Left renal cortex interstitium (tissue), 4 donors: Measurements from ENCODE around the gene KCNJ18. TPM values are rescaled to one million over a fixed set of nuclear protein-coding genes. Genes with fewer than 3 reads are reported as not detected.
"Not testable (repeated sequence)": the region's sequence is repeated elsewhere in the genome, so short reads cannot be mapped to it uniquely, and the experiment has no call there.

ENCODE experiments used
- DNase-seq, 4 donors: peaks; one replicate each; pipeline ENCODE4 v3.0.0-alpha.2; 2013; ENCODE audit warnings: low read depth in 4 of 4, low spot score in 2 of 4, missing footprints in 1 of 4
- polyA plus RNA-seq, 4 donors: library from polyadenylated mRNA; unstranded; fragments of 120-200 nt; gene quantifications; one replicate each; pipeline ENCODE4 v1.2.1, GENCODE V29; 2013; ENCODE audit not compliant: insufficient read length in 4 of 4

Gene KCNJ18
- polyA plus RNA-seq, 4 donors = 0.07 TPM; not detected in 3

DNA sequence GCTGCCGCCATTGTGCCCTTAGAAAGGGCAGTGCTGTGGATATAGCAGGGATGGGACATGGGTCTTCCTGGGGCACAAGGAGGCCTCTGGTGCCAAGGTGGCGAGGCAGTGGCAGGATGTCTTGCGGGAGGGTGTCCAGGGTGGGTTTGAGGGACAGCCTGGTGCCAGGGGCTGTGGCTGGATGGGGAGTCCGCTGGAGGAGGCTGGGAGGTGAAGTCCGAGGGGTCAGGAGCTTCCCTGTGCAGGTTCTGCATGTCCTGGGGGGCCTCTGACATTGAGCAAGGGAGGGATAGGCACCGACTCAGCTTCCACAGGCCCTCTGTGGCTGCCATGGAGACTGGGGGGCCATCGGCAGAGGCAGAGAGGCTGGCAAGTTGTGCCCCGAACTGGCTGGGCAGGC is 9.7 kb downstream of the KCNJ18 start:
- DNase-seq = not testable (repeated sequence)

- DNase-seq = not testable (repeated sequence)
Measured at GRCh38 chr17:21702521-21702920, 10.2 kb downstream of the KCNJ18 start.

GRCh38 chr17:21702940-21703640 is 10.8 kb downstream of the KCNJ18 start:
- not testable (repeated sequence) for DNase-seq

GRCh38 chr17:21703891-21704872 is 11.9 kb downstream of the KCNJ18 start:
- DNase-seq = not testable (repeated sequence)

DNA sequence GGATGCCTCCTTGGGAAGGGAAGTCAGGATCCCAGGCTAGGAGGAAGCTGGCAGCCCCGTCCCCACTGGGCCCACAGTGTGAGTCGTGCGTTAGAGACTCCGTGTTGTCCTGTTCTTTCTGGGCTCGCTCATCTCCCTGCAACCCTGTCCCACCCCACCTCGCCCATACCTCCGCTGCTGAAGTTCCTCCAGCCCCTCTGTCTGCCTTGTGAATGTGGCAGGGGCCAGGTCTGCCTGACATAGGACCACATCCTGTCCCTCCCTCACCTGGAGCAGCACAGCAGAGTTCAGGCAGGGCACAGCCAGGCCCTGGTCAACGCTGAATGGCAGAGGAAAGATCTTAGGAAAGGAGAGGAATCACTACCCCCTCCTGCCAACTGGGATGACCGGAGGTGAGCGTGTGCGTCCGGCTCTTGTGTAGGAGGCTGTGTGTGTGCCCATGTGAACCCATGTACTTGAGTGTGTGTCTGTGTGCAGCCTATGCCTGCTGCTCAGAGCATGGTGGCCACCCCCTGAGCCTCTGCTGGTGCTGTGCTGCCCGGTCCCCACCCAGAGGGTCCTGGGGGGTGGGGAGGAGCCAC is 12.8 kb downstream of the KCNJ18 start:
- no peak for DNase-seq

DNA sequence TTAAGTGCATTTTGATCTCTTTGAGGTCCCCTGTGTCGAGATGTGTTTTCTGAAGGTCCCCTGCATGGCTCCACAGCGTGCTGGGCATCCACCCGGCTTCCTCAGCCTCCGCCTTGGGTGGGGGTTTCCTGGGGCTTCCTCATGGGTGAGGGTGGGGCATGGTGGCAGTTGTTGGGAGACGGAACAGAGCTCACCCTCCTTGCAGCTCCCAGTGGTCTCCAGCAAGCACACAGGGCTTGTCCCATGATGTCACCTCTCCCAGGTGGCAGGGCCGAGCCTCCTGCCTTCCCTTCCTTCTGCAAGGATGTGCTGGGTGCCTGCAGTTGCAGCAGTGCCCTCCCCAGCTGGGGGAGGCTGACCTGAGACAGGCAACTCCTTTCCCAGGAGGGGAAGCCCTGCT is 13.4 kb downstream of the KCNJ18 start:
- DNase-seq = not testable (repeated sequence)

DNA sequence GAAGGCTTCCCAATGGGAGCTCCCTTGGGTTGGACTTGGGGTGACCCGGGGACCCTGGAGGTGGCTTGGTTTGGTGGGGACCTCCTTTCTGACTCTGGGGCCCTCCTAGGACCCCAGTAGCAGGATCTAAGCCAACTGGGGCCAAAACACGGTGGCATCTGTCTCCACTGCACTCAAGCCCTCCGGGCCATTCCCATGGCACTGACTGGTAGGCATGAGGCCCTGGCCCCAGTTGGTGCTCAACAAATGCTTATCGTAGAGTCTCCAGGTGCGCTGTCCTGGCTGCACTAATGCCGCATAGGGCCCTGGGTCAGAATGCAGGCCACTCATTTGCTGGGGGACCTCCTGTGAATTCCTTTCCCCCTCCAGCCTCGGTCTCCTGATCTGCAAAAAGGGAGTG is 14.2 kb downstream of the KCNJ18 start:
- DNase-seq = not testable (repeated sequence)

DNA sequence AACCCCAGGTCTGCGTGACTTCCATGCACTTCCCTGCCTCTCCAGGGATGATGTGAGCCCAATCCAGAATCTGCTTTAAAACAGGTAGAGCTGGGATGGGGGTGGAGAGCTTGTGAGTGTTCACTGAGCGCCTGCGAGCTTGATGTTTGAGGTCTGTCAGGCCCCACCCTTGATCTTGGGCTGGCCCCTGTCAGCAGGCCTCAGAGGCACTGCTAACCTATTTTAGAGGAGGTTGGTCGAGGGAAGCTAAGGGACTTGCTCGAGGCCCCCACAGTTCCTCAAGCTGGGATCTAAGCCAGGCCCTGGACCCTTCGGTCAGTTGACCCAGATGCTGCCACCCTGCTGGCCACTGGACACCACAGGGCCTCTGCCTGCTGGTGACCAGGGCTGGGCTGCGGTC is 14.8 kb downstream of the KCNJ18 start:
- DNase-seq = not testable (repeated sequence)

DNA sequence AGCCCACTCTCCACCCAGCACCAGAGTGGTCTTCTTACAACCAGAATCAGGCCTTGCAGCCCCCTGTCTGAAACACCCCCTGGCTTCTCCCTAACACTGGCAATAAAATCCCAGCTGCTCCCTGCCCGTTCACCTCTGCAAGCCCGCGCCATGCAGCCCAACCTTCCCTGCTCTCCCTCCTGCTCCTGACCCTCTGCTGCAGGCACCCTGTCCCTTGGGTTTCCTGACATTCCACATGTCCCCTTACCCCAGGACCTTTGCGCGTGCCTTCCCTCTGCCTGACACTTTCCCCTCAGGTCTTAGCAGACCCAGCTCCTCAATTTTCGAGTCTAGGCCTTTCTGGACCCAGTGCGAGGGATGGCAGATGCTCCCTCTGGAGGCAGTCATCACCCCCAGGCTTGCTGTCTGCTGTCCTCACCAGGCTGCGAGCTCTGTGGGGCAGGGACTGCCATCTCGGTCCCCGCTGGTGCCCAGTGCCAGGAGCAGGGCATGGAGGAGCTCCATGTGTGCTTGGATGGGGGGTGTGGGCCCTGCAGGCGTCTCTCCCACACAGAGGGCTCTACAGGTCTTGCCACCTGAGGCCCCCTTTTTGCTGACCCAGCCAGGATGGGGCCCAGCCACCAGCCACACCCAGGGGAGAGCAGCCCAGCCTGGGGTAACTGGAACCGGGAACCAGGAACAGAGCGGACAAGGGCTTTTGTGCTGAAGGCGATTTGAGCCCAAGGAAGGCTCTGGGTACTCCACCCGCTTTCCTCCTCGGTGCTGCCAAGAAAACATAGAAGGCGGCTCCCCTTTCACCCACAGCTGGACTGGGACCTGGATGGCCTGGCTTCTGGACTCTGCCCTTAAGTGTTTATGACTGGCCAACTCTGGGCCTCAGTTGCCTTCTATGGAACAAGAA is 15.6 kb downstream of the KCNJ18 start:
- not testable (repeated sequence) for DNase-seq

DNA sequence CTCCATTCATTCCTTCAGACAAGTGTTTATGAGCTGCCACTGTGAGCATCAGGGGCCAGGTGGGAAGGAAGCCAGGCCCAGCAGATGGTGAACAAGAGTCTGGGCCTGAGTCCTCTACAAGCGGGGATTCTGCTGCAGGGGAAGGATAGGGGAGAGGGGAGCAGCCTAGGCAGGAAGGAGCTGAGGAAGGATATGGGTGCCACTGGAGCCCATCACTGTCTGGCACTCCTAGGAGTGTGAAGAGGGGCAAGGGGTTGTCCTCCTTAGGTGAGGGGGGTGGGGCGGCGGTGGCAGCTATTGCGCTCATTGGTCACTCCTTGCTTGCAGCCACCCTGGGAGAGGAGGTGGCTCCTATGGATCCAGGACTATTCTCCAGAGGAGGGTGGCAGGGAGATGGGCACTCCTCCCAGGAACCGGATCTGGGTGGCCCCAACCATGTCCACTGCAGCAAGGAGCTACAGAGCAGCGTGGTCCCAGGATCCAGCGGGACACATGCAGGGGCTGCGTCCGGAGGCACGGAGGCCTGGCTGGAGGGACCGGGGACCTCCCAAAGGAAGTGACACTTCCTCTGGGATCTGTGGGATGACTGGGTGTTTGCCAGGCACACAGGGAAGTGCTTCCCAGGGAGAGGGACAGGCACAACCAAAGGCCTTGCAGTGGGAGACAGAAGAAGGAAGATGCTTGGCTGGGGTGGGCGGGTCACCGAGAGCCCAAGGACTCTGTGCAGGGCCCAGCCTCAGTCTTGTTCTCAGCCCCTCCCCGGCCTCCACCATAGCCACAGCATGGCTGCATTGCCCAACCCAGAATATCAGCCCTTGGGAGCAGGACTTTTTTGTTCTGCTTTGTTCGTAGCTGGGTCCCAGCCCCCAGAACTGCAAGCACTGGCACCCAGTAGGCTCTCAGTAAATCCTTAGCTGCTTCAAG is 16.6 kb downstream of the KCNJ18 start:
- DNase-seq = not testable (repeated sequence)

DNA sequence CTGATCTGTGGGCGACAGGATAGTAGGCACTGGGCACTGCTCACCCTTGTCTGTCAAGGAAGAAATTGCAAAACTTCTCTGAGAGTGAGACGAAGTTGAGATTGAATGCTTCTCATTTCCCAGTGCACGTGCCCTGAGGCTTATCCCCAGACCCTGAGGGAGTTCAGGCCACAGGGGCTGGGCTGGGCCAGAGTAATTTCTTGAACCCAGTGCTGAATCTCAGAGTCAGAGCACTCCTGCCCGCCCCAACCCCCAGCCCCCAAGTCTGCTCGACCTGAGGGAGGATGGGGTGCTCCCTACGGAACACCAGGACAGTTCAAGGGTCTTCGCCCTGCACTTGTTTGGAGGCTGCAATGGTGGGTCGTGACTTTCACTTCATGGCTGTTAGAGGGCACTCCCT is 17.7 kb downstream of the KCNJ18 start:
- not testable (repeated sequence) for DNase-seq

- not testable (repeated sequence) for DNase-seq
Measured at GRCh38 chr17:21710486-21710885, 18.2 kb downstream of the KCNJ18 start.

DNA sequence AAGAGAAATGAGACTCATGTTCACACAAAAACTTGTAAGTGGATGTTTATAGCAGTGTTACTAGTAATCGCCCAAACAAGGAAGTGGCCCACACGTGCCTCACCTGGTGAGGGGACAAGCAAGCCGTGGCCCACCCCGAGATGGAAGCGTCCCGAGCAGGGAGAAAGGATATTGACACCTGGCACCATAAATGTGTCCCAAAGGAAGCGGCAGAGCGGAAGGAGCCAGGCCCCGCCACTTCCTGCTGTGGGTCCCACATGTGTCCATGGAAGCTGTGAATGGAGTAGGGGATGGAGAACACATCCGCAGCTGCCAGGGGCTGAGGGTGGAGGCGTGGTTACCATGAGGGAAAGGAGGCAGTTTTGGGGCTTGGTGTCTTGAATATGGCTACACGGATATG is 18.9 kb downstream of the KCNJ18 start:
- DNase-seq = no peak

GRCh38 chr17:21713020-21713419 is 20.7 kb downstream of the KCNJ18 start:
- DNase-seq = not testable (repeated sequence)

DNA sequence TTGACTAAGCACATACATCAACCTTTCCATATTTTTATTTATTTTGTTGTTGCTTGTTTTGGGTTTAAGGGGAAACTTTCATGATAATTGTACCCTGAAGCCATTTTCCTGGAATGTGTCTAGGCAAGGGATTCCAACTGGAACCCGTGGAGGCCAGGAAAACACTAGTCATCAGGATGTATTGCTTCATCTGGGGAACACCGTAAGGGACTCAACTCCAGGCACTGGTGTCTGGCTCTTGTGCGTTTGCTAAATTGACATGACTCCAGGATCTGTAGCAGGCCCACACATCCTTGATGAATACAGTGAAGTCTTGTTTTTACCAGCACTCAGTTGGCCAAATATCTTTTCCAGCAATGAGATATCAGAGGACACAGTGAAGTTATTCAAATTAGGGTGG is 21.3 kb downstream of the KCNJ18 start:
- DNase-seq = not testable (repeated sequence)

GRCh38 chr17:21714676-21715075 is 22.4 kb downstream of the KCNJ18 start:
- not testable (repeated sequence) for DNase-seq

- DNase-seq = not testable (repeated sequence)
Measured at GRCh38 chr17:21715877-21716276, 23.6 kb downstream of the KCNJ18 start.

DNA sequence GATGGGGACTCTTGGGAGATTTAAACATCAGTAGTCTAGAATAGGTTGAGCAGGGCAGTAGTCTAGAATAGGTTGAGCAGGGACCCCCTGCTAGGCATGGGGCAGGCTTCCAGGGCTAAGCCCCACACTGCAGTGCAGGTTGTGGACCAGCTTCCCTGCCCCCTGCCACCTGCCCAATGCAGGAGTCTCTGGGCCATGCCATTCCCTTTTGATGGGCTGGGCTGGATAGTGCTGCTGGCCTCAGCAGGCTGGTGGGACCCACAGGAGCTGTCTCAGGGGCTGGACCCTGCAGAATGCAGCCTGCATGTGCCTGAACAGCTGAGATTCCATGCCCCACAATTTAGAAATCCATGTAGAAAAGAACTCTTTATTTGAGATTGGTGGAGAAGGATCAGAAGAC is 26.6 kb downstream of the KCNJ18 start:
- DNase-seq = not testable (repeated sequence)
